ENCODE results near the gene KLF4. TPM values are rescaled to one million over a fixed set of nuclear protein-coding genes. Genes with fewer than 3 reads are reported as not detected.

KLF4 gene
- total RNA-seq, 4 donors from 2014 or later: 24.9 to 56.6 (median 30.3) TPM

DNA sequence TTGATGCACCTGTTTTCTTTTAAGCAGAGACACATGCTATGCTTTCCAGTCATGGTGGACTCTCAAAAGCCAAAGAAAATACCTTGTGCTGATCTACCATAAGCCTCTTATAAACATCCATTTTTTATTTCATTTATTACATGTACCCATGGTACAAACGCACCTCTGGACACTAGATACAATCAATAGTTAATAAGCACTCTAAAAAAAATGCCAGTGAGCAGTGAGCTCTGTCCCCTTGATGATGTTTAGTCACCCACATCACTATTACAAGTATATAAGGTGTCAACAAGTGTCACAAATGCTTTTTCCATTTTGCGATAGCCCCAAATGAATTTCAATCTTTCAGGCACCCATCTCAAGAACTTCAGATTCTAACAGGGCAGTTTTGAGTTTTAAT, 5.9 kb downstream of the KLF4 start:
- 62 to 69% methylated on average over 2 of the region's 2 CpGs for WGBS, 2 donors
- H3K9me3 ChIP-seq: no peaks in the 10 kb centered on the region
- H3K4me3 ChIP-seq (replicated peaks in 1 of 3): no peak overlapping the region
- no peak for TF ChIP-seq POLR2A (IDR thresholded peaks at IDR 0.05)
- TF ChIP-seq, protein P1, sequence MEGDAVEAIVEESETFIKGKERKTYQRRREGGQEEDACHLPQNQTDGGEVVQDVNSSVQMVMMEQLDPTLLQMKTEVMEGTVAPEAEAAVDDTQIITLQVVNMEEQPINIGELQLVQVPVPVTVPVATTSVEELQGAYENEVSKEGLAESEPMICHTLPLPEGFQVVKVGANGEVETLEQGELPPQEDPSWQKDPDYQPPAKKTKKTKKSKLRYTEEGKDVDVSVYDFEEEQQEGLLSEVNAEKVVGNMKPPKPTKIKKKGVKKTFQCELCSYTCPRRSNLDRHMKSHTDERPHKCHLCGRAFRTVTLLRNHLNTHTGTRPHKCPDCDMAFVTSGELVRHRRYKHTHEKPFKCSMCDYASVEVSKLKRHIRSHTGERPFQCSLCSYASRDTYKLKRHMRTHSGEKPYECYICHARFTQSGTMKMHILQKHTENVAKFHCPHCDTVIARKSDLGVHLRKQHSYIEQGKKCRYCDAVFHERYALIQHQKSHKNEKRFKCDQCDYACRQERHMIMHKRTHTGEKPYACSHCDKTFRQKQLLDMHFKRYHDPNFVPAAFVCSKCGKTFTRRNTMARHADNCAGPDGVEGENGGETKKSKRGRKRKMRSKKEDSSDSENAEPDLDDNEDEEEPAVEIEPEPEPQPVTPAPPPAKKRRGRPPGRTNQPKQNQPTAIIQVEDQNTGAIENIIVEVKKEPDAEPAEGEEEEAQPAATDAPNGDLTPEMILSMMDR (IDR thresholded peaks at IDR 0.05): no peak
- H3K36me3 ChIP-seq: no peaks in the 10 kb centered on the region
- intact Hi-C loops (cut with DNase I): loop anchor here (10.0 kb wide), 1 partner anchor 261 kb away; no protein-coding TSS in a partner anchor
- H3K27me3 ChIP-seq: no peaks in the 10 kb centered on the region
- H3K4me1 ChIP-seq: peaks cover 5 to 10% of the 10 kb centered on the region in 2 donors
- no peak for DNase-seq
- H3K27ac ChIP-seq: no peak overlapping the region

DNA sequence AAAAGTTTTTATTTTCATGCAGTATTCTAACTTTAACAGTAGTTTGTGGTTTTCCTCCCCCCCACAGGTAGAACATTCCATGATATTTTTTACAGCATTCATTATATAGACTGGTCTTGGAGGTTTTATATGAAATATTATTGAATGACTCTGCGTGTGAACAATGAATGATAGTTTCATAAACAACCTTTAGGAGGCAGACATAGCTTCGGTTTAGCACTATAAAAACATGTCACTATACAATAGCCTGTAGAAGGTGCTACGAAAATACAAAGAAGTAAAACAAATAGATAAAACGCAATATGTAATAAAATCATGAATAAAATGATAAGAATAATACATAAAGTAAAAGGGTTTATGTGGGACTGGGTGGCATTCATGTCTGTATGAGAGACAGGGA, 8.5 kb downstream of the KLF4 start:
- intact Hi-C loops (cut with DNase I): loop anchor here (10.0 kb wide), 1 partner anchor 264 kb away; no protein-coding TSS in a partner anchor
- H3K9me3 ChIP-seq: no peaks in the 10 kb centered on the region
- no peak overlapping the region for H3K4me3 ChIP-seq (replicated peaks in 1 of 3)
- H3K27me3 ChIP-seq: no peaks in the 10 kb centered on the region
- TF ChIP-seq, protein P1 (IDR thresholded peaks at IDR 0.05): no peak
- TF ChIP-seq POLR2A (IDR thresholded peaks at IDR 0.05): no peak
- H3K4me1 ChIP-seq: no peaks in the 10 kb centered on the region
- no peak for DNase-seq
- no peak overlapping the region for H3K27ac ChIP-seq
- 54 to 61% methylated on average over 4 of the region's 4 CpGs for WGBS, 2 donors
- no peaks in the 10 kb centered on the region for H3K36me3 ChIP-seq

DNA sequence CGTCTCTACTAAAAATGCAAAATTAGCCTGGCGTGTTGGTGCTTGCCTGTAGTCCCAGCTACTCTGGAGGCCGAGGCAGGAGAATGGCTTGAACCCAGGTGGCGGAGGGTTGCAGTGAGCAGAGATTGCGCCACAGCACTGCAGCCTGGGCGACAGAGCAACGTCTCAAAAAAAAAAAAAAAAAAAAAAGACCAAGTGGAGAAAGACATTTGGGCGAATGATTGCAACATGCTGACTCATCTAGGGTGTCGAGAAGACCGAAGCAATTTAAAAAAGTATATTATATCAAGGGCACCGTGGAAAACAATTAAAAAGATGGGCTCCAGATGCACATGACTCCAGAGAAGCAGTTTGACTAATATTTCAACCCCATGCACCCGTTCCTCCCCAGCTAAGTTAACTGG, 9.2 kb downstream of the KLF4 start:
- no peaks in the 10 kb centered on the region for H3K4me1 ChIP-seq
- no peaks in the 10 kb centered on the region for H3K27me3 ChIP-seq
- no peaks in the 10 kb centered on the region for H3K36me3 ChIP-seq
- WGBS, 2 donors: 69 to 80% methylated on average over 12 of the region's 12 CpGs
- H3K27ac ChIP-seq: no peak overlapping the region
- no peaks in the 10 kb centered on the region for H3K9me3 ChIP-seq
- no peak for TF ChIP-seq POLR2A (IDR thresholded peaks at IDR 0.05)
- TF ChIP-seq, protein P1 (IDR thresholded peaks at IDR 0.05): no peak
- H3K4me3 ChIP-seq (replicated peaks in 1 of 3): no peak overlapping the region
- peak in 1 of 2 donors; percentile 6 for DNase-seq
- intact Hi-C loops (cut with DNase I): loop anchor here (10.0 kb wide), 1 partner anchor 264 kb away; no protein-coding TSS in a partner anchor

DNA sequence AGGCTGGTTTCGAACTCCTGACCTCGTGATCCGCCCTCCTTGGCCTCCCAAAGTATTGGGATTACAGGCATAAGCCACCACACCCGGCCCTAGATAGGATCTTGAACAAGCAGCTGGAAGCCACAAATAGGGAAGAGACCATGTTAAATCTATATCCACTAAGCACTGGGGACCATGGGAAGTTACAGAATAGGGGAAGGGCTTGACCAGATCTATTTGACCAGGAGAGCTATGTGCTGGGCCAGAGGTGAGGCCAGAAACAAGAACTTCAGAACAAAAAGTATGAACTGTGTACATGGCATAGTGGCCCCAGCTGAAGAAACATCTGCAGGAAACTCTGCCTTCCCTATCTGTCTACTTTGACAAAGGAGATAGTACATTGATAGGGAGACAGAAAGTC, 10.8 kb downstream of the KLF4 start:
- Histone ChIP-seq H3K4me3 (replicated peaks in 1 of 3) (no peak overlapping the region), H3K27ac (no peak overlapping the region), H3K36me3 (no peaks in the 10 kb centered on the region), H3K9me3 (no peaks in the 10 kb centered on the region), H3K27me3 (no peaks in the 10 kb centered on the region), H3K4me1 (no peaks in the 10 kb centered on the region)
- intact Hi-C loops (cut with DNase I): no loop called here
- 91 to 98% methylated on average over 4 of the region's 4 CpGs for WGBS, 2 donors
- TF ChIP-seq POLR2A (IDR thresholded peaks at IDR 0.05): no peak
- TF ChIP-seq, protein P1 (IDR thresholded peaks at IDR 0.05): no peak
- DNase-seq: no peak

DNA sequence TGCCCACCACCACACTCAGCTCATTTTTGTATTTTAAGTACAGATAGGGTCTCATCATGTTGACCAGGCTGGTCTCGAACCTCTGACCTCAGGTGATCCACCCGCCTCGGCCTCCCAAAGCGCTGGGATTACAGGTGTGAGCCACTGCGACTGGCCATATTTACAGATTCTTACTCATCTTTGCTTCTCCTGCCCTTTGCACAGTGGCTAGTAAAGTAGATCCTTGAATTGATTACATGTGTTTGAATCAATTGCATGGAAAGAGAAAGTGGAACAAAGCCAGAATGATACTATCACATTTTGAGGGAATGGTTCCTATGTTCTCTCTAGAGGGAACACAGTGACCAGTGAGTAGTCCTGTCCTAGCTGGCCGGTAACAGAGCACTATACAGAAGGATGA, 15.4 kb downstream of the KLF4 start:
- TF ChIP-seq POLR2A (IDR thresholded peaks at IDR 0.05): no peak
- TF ChIP-seq, protein P1 (IDR thresholded peaks at IDR 0.05): no peak
- no peaks in the 10 kb centered on the region for H3K36me3 ChIP-seq
- intact Hi-C loops (cut with DNase I): no loop called here
- H3K9me3 ChIP-seq: no peaks in the 10 kb centered on the region
- no peak overlapping the region for H3K4me3 ChIP-seq (replicated peaks in 1 of 3)
- no peak overlapping the region for H3K27ac ChIP-seq
- H3K27me3 ChIP-seq: no peaks in the 10 kb centered on the region
- WGBS, 2 donors: 95 to 99% methylated on average over 6 of the region's 6 CpGs
- no peaks in the 10 kb centered on the region for H3K4me1 ChIP-seq
- DNase-seq: no peak
